Neural cell (in vitro differentiated cells): ENCODE data around the gene CCDC61. TPM values are rescaled to one million over a fixed set of nuclear protein-coding genes. Genes with fewer than 3 reads are reported as not detected.
A peak's percentile ranks its signal among the peaks of the same experiment; 100 is the strongest.

Experiments
- H2AFZ ChIP-seq: fragments of 200-600, 300-800 bp; sonication (generic), shearing (Covaris generic); 2 replicates; pipeline ENCODE4 v1.6.0; 2014; ENCODE audit warnings: low read depth, mild to moderate bottlenecking, antibody characterized with exemption, low read length, moderate library complexity
- H3F3A ChIP-seq: fragments of 200-600 bp; shearing (Covaris generic); 2 replicates; pipeline ENCODE4 v1.6.1; 2016; ENCODE audit warnings: mild to moderate bottlenecking, moderate library complexity, mixed read lengths, antibody characterized with exemption, low read length; ENCODE audit not compliant: insufficient read depth, poor library complexity, severe bottlenecking
- H3K27ac ChIP-seq: fragments of 200-600, 300-800 bp; sonication (generic), shearing (Covaris generic); 2 replicates; pipeline ENCODE4 v1.5.1; 2014; ENCODE audit warnings: mild to moderate bottlenecking, low read length, moderate library complexity
- H3K27me3 ChIP-seq: fragments of 300-800, 200-600 bp; sonication (generic), shearing (Covaris generic); 2 replicates; pipeline ENCODE4 v1.6.0; 2014; ENCODE audit warnings: mild to moderate bottlenecking, low read depth, low read length, moderate library complexity; ENCODE audit not compliant: insufficient read depth
- H3K36me3 ChIP-seq: fragments of 300-800, 200-600 bp; sonication (generic), shearing (Covaris generic); 2 replicates; pipeline ENCODE4 v1.5.1; 2014; ENCODE audit warnings: mild to moderate bottlenecking, antibody characterized with exemption, low read length, moderate library complexity; ENCODE audit not compliant: insufficient read depth
- H3K4me2 ChIP-seq: fragments of 300-800, 200-600 bp; sonication (generic), shearing (Covaris generic); 2 replicates; pipeline ENCODE4 v1.6.0; 2014; ENCODE audit warnings: mild to moderate bottlenecking, low read length
- H3K4me3 ChIP-seq: fragments of 300-800, 200-600 bp; sonication (generic), shearing (Covaris generic); 2 replicates; pipeline ENCODE4 v1.5.1; 2014; ENCODE audit warnings: mild to moderate bottlenecking, low read length, moderate library complexity
- H3K79me2 ChIP-seq: fragments of 200-600 bp; shearing (Covaris generic); replicated peaks from 2 replicates; pipeline ENCODE4 v1.6.0; 2014; ENCODE audit warnings: mild to moderate bottlenecking, low read length, moderate library complexity; ENCODE audit not compliant: insufficient read depth
- H3K9ac ChIP-seq: fragments of 300-800, 200-600 bp; sonication (generic), shearing (Covaris generic); 2 replicates; pipeline ENCODE4 v1.6.1; 2016; ENCODE audit warnings: mild to moderate bottlenecking, low read length, mixed read lengths
- H3K9me2 ChIP-seq: fragments of 200-600 bp; shearing (Covaris generic); 2 replicates; pipeline ENCODE4 v1.6.1; 2016; ENCODE audit warnings: mild to moderate bottlenecking, low read length, mixed read lengths; ENCODE audit not compliant: insufficient read depth
- H3K9me3 ChIP-seq: fragments of 200-600, 300-800 bp; sonication (generic), shearing (Covaris generic); 2 replicates; pipeline ENCODE4 v1.6.1; 2016; ENCODE audit warnings: mild to moderate bottlenecking, mixed run types, low read length, moderate library complexity, mixed read lengths
- H4K20me1 ChIP-seq: fragments of 200-600 bp; shearing (Covaris generic); 2 replicates; pipeline ENCODE4 v1.6.1; 2016; ENCODE audit warnings: mild to moderate bottlenecking, mixed run types; ENCODE audit not compliant: insufficient read depth
- CTCF ChIP-seq: fragments of 450-650 bp; IDR thresholded peaks from 2 replicates; pipeline ENCODE4 v1.5.1; 2014; ENCODE audit warnings: antibody characterized with exemption, mild to moderate bottlenecking, moderate library complexity; ENCODE audit not compliant: poor library complexity, severe bottlenecking
- EP300 ChIP-seq: fragments of 450-650 bp; conservative IDR thresholded peaks from 2 replicates; pipeline ENCODE4 v1.6.1; 2014; ENCODE audit warnings: antibody characterized with exemption, mild to moderate bottlenecking, moderate library complexity; ENCODE audit not compliant: poor library complexity, severe bottlenecking
- EZH2 ChIP-seq: fragments of 200-600, 300-800 bp; shearing (Covaris generic), sonication (generic); IDR thresholded peaks from 2 replicates; pipeline ENCODE4 v1.6.1; 2014; ENCODE audit warnings: antibody characterized with exemption, low read length, borderline replicate concordance, mild to moderate bottlenecking; ENCODE audit not compliant: insufficient read depth, poor library complexity, severe bottlenecking
- MXI1 ChIP-seq: fragments of 450-650 bp; conservative IDR thresholded peaks from 2 replicates; pipeline ENCODE4 v1.6.1; 2014; ENCODE audit warnings: antibody characterized with exemption, mild to moderate bottlenecking; ENCODE audit not compliant: poor library complexity, severe bottlenecking
- POLR2AphosphoS5 ChIP-seq: IDR thresholded peaks from 2 replicates; pipeline ENCODE4 v1.6.1; 2012
- RAD21 ChIP-seq: fragments of 450-650 bp; conservative IDR thresholded peaks from 2 replicates; pipeline ENCODE4 v1.6.1; 2014; ENCODE audit warnings: antibody characterized with exemption, mild to moderate bottlenecking, moderate library complexity
- REST ChIP-seq: IDR thresholded peaks from 2 replicates; pipeline ENCODE4 v1.6.1; 2012; ENCODE audit warnings: borderline replicate concordance
- SMC3 ChIP-seq: fragments of 450-650 bp; conservative IDR thresholded peaks from 2 replicates; pipeline ENCODE4 v1.6.1; 2014; ENCODE audit warnings: antibody characterized with exemption, mild to moderate bottlenecking, moderate library complexity; ENCODE audit not compliant: poor library complexity
- TAF1 ChIP-seq: IDR thresholded peaks from 2 replicates; pipeline ENCODE4 v1.6.1; 2012; ENCODE audit warnings: low read depth
- polyA plus RNA-seq: library from polyadenylated mRNA; depleted of rRNA; stranded (reverse); fragments of >200 nt; gene quantifications from 2 replicates; pipeline ENCODE4 v1.2.3, GENCODE V29; 2014

The CCDC61 gene
- polyA plus RNA-seq, 1 donor from 2014 or later: 0.82 TPM

GRCh38 chr19:46017095-46017429, 21.8 kb downstream of the CCDC61 start:
- H3K9me3 ChIP-seq: no peaks in the 10 kb centered on the region
- no peak overlapping the region for H3K4me2 ChIP-seq
- no peak overlapping the region for H2AFZ ChIP-seq
- H3F3A ChIP-seq: no peaks in the 10 kb centered on the region
- H3K36me3 ChIP-seq: no peaks in the 10 kb centered on the region
- no peak overlapping the region for H3K27ac ChIP-seq
- no peaks in the 10 kb centered on the region for H3K79me2 ChIP-seq
- H3K27me3 ChIP-seq: peaks cover 20% of the 10 kb centered on the region
- H3K9me2 ChIP-seq: no peaks in the 10 kb centered on the region
- H3K4me3 ChIP-seq: no peak overlapping the region
- H4K20me1 ChIP-seq: no peaks in the 10 kb centered on the region
- TF ChIP-seq MXI1: no peak
- TF ChIP-seq CTCF: peak; percentile 5
- no peak overlapping the region for H3K9ac ChIP-seq

GRCh38 chr19:46017874-46018675, 22.8 kb downstream of the CCDC61 start:
- Histone ChIP-seq H3F3A (no peaks in the 10 kb centered on the region), H2AFZ (no peak overlapping the region), H3K27me3 (peaks cover 20% of the 10 kb centered on the region), H3K9ac (no peak overlapping the region), H3K27ac (no peak overlapping the region), H3K4me2 (no peak overlapping the region), H3K9me2 (no peaks in the 10 kb centered on the region), H3K4me3 (no peak overlapping the region), H3K36me3 (no peaks in the 10 kb centered on the region), H4K20me1 (no peaks in the 10 kb centered on the region), H3K9me3 (no peaks in the 10 kb centered on the region), H3K79me2 (no peaks in the 10 kb centered on the region)
- TF ChIP-seq REST: no peak
- no peak for TF ChIP-seq TAF1
- no peak for TF ChIP-seq EP300
- TF ChIP-seq POLR2AphosphoS5: no peak
- TF ChIP-seq EZH2: no peak
- no peak for TF ChIP-seq SMC3
- TF ChIP-seq RAD21: no peak
- TF ChIP-seq CTCF: no peak
- TF ChIP-seq MXI1: no peak
